GM20000 (cell line): Measurements from ENCODE around the gene GIMD1.

Source experiments
- DNase-seq: peaks from one replicate; pipeline ENCODE4 v3.0.0; 2012; ENCODE audit warnings: low spot score
- TF ChIP-seq, protein P1 (sequence below): IDR thresholded peaks from 2 replicates; pipeline ENCODE4 v1.5.1; 2012; ENCODE audit warnings: mild to moderate bottlenecking, control low read depth; ENCODE audit errors: extremely low read depth, missing control alignments

GIMD1 gene

DNA sequence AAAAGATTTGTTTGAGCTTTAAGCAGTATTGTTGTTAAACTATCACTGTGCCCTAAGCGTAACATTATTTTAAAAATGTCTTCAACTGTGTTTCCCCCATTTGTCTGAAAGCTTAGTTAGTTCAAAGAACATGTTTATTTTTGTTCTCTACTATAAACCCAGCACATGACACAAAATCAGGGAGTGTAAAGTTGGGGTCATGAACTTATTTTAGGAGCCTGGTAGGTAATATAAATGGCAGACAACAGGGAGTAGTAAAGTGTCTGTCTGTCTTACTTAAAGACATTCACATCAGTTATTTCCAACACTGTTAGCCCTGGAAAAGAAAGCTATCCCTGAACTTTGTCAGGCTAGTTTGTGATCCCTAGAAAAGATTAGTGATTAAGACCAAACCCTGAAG is 48.3 kb downstream of the GIMD1 start:
- DNase-seq, result no peak
- TF ChIP-seq, protein P1, sequence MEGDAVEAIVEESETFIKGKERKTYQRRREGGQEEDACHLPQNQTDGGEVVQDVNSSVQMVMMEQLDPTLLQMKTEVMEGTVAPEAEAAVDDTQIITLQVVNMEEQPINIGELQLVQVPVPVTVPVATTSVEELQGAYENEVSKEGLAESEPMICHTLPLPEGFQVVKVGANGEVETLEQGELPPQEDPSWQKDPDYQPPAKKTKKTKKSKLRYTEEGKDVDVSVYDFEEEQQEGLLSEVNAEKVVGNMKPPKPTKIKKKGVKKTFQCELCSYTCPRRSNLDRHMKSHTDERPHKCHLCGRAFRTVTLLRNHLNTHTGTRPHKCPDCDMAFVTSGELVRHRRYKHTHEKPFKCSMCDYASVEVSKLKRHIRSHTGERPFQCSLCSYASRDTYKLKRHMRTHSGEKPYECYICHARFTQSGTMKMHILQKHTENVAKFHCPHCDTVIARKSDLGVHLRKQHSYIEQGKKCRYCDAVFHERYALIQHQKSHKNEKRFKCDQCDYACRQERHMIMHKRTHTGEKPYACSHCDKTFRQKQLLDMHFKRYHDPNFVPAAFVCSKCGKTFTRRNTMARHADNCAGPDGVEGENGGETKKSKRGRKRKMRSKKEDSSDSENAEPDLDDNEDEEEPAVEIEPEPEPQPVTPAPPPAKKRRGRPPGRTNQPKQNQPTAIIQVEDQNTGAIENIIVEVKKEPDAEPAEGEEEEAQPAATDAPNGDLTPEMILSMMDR, result no peak

DNA sequence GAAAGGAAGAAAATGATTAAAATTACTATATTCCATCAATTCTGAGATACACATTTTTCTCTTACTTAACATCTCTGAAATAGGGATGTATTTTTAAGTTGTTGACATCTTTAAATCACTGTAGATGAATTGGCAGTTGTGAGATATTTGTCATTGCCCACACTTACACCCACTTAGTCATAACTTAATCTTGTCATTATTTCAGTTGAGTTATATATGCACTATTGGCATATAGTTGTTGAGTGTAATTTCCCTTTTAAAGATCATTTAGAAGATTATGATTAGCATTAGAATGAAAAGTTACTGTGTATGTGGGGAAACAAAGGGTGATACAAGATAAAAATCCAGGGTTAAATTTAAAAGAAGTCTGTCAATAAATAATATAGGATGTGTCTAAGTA is 50.1 kb downstream of the GIMD1 start:
- TF ChIP-seq, protein P1, result no peak
- DNase-seq, result no peak

DNA sequence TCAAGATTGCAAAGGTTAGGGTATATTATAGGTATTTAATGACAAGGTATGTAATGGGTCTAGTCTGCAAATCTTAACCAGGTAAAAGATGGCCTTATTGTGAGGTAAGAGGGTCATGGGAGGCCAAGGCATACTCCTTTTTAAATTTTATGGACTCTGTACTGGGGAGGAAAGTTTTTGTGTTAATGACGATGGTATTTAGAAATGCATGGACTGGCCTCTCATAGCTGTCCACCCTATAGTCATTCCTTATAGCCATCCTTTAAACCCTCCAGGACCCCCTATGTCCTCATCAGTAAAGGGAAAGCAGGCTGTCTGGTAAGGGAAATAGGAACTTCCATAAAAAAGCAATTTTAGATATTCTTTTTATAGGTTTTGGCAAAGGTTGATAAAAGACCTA is 50.8 kb downstream of the GIMD1 start:
- DNase-seq, result no peak
- TF ChIP-seq, protein P1, result no peak

DNA sequence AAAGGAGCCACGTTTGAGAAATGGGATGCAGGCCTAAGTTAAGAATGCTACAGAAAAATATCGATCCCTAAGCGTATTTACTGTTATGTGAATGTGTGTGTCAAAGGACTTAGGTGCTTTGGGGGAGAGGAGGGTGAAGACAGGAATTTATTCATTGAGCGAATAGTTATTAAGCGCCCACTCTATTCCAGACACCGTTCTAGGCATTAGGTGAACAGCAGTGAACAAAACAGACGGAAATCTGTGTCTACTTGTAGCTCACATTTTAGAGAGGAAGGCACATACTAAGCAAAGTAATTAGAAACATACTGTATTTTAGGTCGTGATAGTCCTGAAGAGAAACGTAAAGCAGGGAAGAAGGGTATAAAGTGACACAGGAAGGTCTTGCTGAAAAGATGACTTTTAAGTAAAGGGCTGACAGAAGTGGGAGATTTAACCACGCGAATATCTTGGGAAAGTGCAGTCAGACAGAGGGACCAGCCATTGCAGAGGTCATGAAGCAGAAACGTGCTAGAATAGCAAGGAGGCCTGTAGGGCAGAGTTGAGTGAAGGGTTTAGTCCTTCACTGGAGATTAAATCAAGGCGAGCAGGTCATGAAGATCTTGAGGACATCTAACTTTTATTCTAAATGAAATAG is 51.7 kb downstream of the GIMD1 start:
- TF ChIP-seq, protein P1, result no peak
- DNase-seq, result no peak

DNA sequence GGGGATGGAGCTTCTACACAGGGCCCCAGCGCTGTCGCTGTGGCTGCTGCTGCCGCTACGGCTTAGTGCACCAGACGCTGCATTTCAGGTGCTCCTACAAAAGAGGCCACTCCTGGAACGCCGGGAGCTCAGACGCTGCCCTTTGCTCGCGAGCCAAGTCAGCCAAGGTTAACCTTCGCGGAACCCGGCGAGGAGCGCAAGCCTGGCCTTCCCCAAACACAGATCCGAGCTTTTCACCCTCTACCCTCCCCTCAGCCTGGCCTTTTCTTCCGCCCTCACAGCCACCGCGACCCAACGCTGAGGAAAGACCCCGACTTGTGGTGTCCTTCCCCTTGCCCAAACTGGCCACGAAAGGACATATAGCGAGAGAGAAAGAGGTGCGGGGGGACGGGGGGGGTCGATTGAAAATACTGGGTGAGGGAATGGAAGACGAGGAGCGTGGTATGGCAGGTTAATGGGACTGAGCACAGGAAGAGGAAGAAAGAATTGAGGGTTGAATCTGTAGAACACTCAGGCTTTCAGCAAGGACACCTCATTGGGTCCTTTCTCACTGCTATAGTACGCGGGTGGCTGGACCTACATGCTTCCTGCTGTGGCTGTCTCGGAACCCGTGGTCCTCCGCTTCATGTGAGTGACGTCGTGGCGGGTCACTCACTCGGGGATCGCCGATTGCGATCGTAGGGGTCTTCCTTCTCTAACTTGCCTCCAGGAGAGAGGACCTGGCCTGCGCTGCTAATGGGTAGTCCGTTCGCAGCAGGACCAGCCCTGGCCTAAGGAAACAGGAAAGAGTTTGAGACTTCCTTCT is 52.4 kb downstream of the GIMD1 start, which contains the start of the genes AIMP1 and TBCK:
Gene AIMP1 (plus strand): TSS at position 583 of the 805 bp plus-strand sequence. CDS start 8,460 bp downstream, outside the sequence.
Gene TBCK (minus strand): TSS at position 242 of the 805 bp plus-strand sequence. CDS start 7,249 bp downstream, outside the sequence.
- DNase-seq, result peak; percentile 88
- TF ChIP-seq, protein P1, result no peak

DNA sequence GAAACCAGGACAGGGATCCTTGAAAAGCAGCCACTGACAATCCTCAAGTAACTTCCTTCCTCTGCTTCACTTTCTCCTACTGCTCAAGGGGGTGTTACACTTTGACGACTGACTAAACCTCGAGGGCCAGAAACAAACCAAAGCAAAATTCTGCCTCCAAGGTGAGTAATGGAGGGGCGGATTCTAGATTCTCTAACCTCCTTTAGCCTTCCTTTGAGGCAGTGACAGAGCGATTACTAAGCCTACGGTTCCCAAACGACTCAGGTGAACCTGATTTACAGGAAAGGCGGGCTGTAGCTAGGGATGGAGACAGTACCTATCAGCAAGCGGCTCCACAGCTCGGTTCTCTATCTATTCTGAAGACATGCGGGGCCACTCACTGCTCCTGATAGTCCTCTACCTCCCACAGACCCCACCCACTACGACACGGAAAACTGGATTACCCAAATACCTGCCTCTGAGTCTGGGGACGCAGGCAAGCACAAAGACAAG is 53.1 kb downstream of the GIMD1 start:
- DNase-seq, result no peak
- TF ChIP-seq, protein P1, result no peak

DNA sequence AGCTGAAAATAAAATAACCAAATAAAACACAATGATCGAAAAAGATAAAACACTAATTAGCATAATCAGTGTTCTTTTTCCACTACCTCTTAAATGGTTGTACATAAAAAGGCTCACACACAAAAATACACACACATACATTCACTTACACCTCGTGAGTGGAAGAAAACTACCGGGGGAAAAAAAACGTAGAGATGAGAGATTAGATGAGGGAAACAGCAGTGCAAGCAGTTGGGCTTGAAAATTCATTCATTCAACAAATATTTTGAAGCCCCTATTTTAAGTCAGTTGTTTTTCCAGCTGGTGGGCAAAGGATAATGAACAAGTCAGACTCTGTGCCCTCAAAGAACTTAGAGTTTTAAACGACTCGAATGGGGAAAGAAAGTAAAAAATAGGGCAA is 53.6 kb downstream of the GIMD1 start:
- TF ChIP-seq, protein P1, result no peak
- DNase-seq, result no peak
